ENCODE data around the gene A2M.

A2M gene

GRCh38 chr12:9098115-9098452, 17.6 kb downstream of the A2M start:
- no peak for DNase-seq

- no peak for DNase-seq
These were observed 19.0 kb downstream of the A2M start for GRCh38 chr12:9096563-9097176.

- no peak for DNase-seq
These were observed 20.4 kb downstream of the A2M start for GRCh38 chr12:9095322-9095721.

- DNase-seq, result no peak
These were observed 21.1 kb downstream of the A2M start for GRCh38 chr12:9094512-9095206.

- no peak for DNase-seq
These were observed 23.7 kb downstream of the A2M start for GRCh38 chr12:9091891-9092598.

- DNase-seq, result no peak
These were observed 25.5 kb downstream of the A2M start for GRCh38 chr12:9090220-9090619.

- DNase-seq, result no peak
These were observed 28.5 kb downstream of the A2M start for GRCh38 chr12:9087087-9087835.

- no peak for DNase-seq
These were observed 29.6 kb downstream of the A2M start for GRCh38 chr12:9086087-9086486.

DNA sequence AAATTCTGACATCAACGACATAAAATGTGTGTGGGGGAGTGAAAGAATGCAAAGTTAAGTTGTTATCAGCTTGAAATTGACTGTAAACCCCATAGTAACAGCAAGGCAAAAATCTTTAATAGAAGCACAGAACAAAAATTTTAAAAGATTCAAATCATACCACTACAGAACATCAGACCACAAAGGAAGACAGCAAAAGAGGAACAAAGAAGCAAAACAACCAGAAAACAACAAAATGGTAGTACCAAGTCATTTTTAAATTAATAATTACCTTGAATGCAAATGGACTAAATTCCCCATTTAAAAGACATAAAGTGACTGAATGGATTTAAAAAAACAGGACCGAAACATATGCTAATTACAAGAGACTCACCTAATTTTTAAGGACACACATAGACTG, 31.3 kb downstream of the A2M start:
- DNase-seq, result no peak

GRCh38 chr12:9083793-9084192, 31.9 kb downstream of the A2M start:
- DNase-seq, result no peak

GRCh38 chr12:9081667-9082427, 33.9 kb downstream of the A2M start:
- no peak for DNase-seq

GRCh38 chr12:9079883-9080675, 35.6 kb downstream of the A2M start:
- no peak for DNase-seq

DNA sequence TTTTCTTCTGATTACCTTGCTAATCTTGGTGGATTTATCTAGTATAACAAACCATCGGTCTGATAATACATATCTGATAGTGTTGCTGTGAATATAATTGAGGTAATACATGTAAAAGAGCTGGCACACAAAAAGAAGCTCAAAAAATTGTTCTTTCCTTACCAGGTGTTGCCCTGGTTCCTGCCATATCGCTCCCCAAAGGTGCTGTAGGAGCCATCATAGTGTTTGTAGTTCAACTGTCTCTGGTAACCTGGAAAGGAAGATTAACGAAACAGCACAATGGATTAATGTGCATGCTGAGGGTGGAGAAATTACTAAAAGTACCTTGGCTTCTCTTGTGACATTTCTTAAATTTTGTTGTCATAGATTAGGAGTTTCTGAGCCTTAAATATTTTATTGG, 36.6 kb downstream of the A2M start:
- DNase-seq, result no peak

DNA sequence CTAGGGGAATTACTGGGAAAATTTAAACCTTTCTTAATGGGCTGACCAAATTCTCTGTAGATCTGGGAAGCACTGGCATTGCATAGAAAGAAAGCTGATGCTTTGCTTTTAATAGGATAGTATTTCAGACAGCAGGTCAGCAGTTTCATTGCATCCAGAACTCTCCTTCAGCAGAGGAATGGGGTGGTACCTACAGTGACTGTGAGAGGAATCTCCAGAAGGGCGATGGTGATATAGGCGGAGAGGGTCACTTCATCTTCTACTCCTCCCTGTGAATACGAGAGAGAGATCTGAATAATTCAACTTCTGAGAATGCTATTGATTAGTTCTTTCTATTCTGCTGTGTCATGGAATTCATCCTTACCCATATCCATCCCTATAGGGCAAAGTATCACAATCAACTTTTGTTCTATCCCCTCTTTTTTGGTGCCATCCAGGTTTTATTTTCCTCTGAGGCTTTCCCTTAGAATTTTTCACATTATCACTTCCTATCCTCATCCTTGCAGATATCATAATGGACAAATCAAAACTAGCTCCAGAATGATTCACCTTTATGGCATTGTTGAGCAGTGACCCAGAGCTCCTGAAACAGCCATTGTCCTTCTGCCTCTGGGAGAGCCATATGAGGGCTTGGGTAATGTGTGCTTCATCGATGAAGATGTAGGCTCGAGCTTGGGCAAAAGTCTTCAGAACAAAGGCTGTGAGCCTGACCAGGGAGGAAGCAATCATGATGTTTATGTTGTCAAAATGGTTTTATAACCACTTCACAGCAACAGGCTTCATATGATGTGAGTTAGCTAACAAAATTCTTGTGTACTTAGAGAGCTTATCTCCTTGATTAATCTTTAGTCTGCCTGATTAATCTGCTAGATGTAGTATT, 38.3 kb downstream of the A2M start:
- no peak for DNase-seq

GRCh38 chr12:9076733-9077132, 39.0 kb downstream of the A2M start:
- DNase-seq, result no peak

- no peak for DNase-seq
These were observed 40.6 kb downstream of the A2M start for GRCh38 chr12:9075138-9075535.

GRCh38 chr12:9074484-9075137, 41.1 kb downstream of the A2M start:
- DNase-seq, result no peak

DNA sequence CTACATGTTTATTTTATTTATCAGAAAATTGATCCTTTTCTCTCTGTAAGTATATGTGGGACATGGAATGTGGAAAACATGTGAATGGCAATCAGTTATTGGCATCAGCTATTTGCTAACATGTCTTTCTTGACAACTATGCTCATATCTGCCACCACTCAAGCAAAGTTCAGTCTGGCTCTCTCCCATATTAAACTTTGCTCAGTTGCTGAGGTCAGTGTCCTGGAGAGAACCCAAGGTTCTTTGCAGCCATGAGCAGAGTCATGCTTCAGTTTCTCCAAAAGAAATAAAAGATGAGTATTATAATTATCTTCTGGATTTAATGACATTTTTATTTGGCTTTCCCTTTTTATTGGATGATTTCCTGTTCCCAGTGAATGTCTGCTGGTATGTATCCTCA, 42.6 kb downstream of the A2M start:
- no peak for DNase-seq

GRCh38 chr12:9072481-9073038, 43.2 kb downstream of the A2M start:
- DNase-seq, result no peak

DNA sequence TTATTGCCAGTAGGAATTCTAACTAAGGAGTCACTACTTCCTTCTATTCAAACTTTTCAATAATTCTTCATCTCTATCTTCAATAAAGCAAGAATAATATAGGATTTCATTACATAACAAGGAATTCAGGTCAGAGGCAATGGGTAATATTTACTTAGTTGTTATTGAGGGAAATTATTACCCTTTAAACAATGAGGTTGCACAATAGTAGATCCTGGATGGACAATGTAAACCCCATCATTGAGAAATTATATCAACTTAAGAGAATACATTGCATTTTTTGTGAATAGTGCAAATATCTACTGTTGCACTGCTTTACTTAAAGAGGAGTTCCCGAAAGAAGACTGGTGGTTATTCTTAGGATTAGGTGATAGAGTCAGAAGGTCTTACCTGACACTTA, 43.8 kb downstream of the A2M start:
- DNase-seq, result no peak

All from NCI-H69 (cell line).